BE2C (cell line): ENCODE data around the gene FUT4.
"Not testable (repeated sequence)": the region's sequence is repeated elsewhere in the genome, so short reads cannot be mapped to it uniquely, and the experiment has no call there.

ENCODE experiments used
- DNase-seq: peaks from one replicate; pipeline ENCODE4 v3.0.0-alpha.2; 2020
- H3K27me3 ChIP-seq: fragments of 250-450 bp; sonication (Bioruptor Pico); 2 replicates; pipeline ENCODE4 v1.5.1; 2020; ENCODE audit warnings: mild to moderate bottlenecking
- H3K36me3 ChIP-seq: fragments of 250-450 bp; sonication (Bioruptor Pico); 2 replicates; pipeline ENCODE4 v1.5.1; 2020; ENCODE audit warnings: mild to moderate bottlenecking
- H3K4me1 ChIP-seq: fragments of 250-450 bp; sonication (Bioruptor Pico); 2 replicates; pipeline ENCODE4 v1.5.1; 2020
- H3K4me3 ChIP-seq: 2 replicates; pipeline ENCODE4 v1.5.1; 2011; ENCODE audit warnings: low read depth, low read length
- H3K9me3 ChIP-seq: fragments of 250-450 bp; sonication (Bioruptor Pico); 2 replicates; pipeline ENCODE4 v1.5.1; 2020
- TF ChIP-seq, protein P1 (sequence below): IDR thresholded peaks from 2 replicates; pipeline ENCODE4 v1.5.1; 2012; ENCODE audit warnings: mild to moderate bottlenecking, low read depth, low read length

Gene FUT4

DNA sequence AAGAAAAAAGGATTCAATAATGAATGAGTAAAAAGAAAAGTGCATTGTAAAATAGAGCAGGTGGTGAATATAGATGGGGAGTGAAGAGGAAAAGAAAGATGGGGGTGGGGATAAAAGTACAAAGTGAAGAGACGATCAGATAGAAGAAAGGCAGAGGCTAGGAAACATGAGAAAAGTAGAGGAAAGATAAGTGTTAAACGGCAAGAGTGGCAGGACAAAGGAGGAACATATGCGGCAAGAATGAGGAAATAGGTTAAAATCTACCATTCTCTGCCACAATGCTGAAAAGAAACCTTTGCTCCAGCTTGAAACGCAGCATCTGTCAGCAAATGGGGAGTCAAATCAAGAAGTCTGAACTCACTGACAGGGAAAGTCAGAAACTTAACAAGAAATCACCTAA, 6.8 kb downstream of the FUT4 start:
- no peaks in the 10 kb centered on the region for H3K9me3 ChIP-seq
- H3K4me3 ChIP-seq = no peak overlapping the region
- H3K36me3 ChIP-seq = no peaks in the 10 kb centered on the region
- TF ChIP-seq, protein P1, sequence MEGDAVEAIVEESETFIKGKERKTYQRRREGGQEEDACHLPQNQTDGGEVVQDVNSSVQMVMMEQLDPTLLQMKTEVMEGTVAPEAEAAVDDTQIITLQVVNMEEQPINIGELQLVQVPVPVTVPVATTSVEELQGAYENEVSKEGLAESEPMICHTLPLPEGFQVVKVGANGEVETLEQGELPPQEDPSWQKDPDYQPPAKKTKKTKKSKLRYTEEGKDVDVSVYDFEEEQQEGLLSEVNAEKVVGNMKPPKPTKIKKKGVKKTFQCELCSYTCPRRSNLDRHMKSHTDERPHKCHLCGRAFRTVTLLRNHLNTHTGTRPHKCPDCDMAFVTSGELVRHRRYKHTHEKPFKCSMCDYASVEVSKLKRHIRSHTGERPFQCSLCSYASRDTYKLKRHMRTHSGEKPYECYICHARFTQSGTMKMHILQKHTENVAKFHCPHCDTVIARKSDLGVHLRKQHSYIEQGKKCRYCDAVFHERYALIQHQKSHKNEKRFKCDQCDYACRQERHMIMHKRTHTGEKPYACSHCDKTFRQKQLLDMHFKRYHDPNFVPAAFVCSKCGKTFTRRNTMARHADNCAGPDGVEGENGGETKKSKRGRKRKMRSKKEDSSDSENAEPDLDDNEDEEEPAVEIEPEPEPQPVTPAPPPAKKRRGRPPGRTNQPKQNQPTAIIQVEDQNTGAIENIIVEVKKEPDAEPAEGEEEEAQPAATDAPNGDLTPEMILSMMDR = no peak
- DNase-seq = no peak
- H3K4me1 ChIP-seq = no peaks in the 10 kb centered on the region
- no peaks in the 10 kb centered on the region for H3K27me3 ChIP-seq

DNA sequence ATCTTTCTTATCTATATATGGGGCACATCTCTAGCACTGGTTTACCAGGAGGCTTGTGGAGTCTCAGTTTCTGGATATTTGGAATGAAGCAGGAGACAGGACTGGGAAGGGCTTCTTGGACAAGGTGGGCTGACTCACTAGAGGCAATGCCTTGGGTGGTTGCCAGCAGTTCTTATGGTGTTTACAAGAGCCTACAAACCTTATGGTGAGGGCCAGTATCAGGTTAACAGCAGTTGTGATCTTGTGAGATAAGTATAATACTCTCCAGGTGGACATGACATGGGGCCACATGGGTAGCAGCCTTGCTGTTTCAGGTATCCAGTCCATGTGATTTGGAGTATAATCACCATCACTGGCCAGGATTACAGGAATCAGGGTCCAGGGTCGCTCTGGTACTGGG, 10.2 kb downstream of the FUT4 start:
- H3K27me3 ChIP-seq = no peaks in the 10 kb centered on the region
- no peak overlapping the region for H3K4me3 ChIP-seq
- H3K4me1 ChIP-seq = no peaks in the 10 kb centered on the region
- no peaks in the 10 kb centered on the region for H3K36me3 ChIP-seq
- H3K9me3 ChIP-seq = no peaks in the 10 kb centered on the region
- peak; percentile 24 for DNase-seq
- TF ChIP-seq, protein P1 = no peak

DNA sequence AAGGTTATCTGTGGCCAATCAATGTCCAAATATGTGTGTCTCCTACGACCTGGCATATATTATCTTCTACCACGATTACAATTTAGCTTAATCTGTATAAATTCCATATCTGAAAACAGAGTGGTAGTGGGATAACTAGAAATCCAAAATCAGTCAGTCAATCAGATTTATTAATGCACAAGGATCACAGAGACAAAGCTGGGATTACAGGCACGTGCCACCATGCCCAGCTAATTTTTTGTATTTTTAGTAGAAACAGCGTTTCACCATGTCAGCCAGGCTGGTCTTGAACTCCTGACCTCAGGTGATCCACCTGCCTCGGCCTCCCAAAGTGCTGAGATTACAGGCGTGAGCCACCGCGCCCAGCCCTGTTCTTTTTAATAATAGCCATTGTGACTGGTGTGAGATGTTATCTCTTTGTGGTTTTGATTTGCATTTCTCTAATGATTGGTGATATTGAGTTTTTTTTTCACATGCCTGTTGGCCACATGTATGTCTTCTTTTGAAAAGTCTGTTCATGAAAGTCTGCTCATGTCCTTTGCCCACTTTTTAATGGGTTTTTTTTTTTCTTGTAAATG, 12.1 kb downstream of the FUT4 start:
- H3K36me3 ChIP-seq, H3K9me3 ChIP-seq, H3K4me3 ChIP-seq, H3K27me3 ChIP-seq, H3K4me1 ChIP-seq, DNase-seq: not testable (repeated sequence)

DNA sequence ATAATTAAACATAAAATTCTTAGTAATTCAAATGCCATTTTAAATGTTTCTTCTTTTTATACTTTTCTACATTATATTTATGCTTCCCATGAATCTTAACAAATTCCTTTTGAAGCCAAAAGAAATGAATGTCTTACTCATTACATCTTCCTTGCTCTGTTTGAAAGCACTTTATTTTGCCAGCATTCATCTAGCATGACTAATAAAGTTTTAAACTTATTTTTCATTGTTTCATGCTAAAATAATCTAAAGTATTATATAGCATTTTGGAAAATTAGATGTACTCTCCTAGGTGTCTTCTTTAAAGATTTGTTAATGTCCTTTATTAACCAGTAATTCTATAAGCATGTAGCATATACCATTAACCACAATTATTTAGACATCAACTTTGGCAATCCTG, 13.7 kb downstream of the FUT4 start:
- no peak overlapping the region for H3K4me3 ChIP-seq
- H3K4me1 ChIP-seq = no peaks in the 10 kb centered on the region
- TF ChIP-seq, protein P1 = no peak
- H3K27me3 ChIP-seq = no peaks in the 10 kb centered on the region
- H3K36me3 ChIP-seq = no peaks in the 10 kb centered on the region
- no peaks in the 10 kb centered on the region for H3K9me3 ChIP-seq
- no peak for DNase-seq

GRCh38 chr11:94557992-94558391, 14.3 kb downstream of the FUT4 start:
- no peaks in the 10 kb centered on the region for H3K36me3 ChIP-seq
- no peak overlapping the region for H3K4me3 ChIP-seq
- no peaks in the 10 kb centered on the region for H3K9me3 ChIP-seq
- no peak for DNase-seq
- H3K4me1 ChIP-seq = no peaks in the 10 kb centered on the region
- TF ChIP-seq, protein P1 = no peak
- H3K27me3 ChIP-seq = no peaks in the 10 kb centered on the region

- H3K4me3 ChIP-seq = no peak overlapping the region
- H3K36me3 ChIP-seq = no peaks in the 10 kb centered on the region
- no peaks in the 10 kb centered on the region for H3K27me3 ChIP-seq
- H3K4me1 ChIP-seq = no peaks in the 10 kb centered on the region
- H3K9me3 ChIP-seq = no peaks in the 10 kb centered on the region
- TF ChIP-seq, protein P1 = no peak
- DNase-seq = no peak
Observed at GRCh38 chr11:94558468-94558867, 14.7 kb downstream of the FUT4 start.

DNA sequence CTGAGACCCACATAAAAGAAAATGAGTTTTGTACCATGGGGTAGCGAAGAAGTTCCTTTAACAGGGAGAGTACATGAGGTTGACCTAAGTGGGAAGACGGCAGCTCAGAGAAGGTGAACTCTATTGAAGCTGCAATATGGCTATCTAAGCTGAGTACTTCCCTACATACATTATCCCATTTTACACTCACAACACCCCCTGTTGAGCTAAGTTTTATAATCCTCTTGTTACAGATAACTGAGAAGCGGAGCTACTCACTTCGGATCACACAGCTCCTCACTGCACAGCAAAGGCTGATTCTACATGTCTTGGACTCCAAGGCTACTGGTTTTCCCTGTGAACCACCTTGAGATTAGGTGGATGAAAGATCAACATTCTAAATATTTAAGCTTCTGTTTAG, 15.2 kb downstream of the FUT4 start:
- Histone ChIP-seq H3K36me3 (no peaks in the 10 kb centered on the region), H3K27me3 (no peaks in the 10 kb centered on the region), H3K4me1 (no peaks in the 10 kb centered on the region), H3K9me3 (no peaks in the 10 kb centered on the region), H3K4me3 (no peak overlapping the region)
- TF ChIP-seq, protein P1 = no peak
- DNase-seq = no peak
